ENCODE measurements around the gene RBM4.
A peak's percentile ranks its signal among the peaks of the same experiment; 100 is the strongest.
"Not testable (repeated sequence)": the region's sequence is repeated elsewhere in the genome, so short reads cannot be mapped to it uniquely, and the experiment has no call there.

The RBM4 gene, protein sequence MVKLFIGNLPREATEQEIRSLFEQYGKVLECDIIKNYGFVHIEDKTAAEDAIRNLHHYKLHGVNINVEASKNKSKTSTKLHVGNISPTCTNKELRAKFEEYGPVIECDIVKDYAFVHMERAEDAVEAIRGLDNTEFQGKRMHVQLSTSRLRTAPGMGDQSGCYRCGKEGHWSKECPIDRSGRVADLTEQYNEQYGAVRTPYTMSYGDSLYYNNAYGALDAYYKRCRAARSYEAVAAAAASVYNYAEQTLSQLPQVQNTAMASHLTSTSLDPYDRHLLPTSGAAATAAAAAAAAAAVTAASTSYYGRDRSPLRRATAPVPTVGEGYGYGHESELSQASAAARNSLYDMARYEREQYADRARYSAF

DNA sequence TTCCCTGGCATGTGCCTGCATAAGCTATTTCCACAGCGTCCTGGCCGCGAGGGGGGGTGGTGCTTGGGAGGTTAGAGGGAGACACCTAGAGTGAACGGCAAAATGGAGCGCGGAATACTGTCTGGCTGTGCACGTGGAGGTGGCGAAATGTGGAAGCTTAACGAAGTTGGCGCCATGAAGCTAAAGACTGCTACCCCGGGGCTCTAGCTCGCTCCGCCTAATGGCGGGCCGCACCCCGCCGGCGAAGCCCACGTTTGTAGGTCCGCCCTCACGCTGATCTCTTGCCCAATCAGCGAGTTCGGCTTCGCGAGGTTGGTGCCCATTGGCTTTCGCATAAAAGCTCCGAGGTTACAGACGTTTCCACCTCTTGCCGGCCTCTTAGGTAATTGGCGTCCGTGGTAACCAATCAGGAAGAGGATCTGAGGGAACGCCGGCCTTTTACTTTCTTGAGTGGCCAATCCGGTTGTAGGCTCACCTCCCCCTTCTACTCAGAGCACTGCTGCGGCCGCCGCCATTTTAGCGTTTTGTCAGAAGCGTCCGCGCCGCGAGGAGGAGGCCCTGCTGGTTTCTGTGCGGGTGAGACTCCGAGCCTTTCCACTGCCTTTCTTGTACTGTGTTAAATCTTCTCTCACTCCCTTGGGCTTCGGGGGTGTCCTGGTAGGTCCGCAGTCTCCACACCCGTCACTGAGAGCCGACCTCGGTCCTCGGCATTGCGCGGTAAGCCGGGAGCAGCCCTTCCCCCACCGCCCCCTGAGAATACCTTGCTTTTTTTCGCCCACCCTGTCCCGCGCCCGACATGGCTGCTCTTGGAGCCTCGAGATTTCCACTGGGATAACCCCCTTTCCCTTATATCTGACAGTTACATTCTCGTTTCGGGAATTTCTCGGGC is at the start of gene RBM4:
Gene RBM4, plus strand, starts transcription at position 527 of the 889 bp plus-strand sequence. CDS start 1,009 bp downstream, outside the sequence.
- DNase-seq, result peak; percentile 96

DNA sequence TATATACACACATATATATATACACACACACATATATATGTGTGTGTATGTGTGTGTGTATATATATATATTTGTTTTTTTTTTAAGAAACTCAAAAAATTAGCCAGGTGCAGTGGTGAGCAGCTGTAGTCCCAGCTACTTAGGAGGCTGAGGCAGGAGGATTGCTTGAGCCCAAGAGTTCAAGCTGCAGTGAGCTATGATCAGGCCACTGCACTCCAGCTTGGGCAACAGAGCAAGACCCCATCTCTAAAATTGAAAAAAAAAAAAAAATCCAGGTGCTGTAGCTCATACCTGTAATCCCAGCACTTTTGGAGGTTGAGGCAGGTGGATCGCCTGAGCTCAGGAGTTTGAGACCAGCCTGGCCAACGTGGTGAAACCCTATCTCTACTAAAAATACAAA is 49.2 kb upstream of the RBM4 start:
- not testable (repeated sequence) for DNase-seq

DNA sequence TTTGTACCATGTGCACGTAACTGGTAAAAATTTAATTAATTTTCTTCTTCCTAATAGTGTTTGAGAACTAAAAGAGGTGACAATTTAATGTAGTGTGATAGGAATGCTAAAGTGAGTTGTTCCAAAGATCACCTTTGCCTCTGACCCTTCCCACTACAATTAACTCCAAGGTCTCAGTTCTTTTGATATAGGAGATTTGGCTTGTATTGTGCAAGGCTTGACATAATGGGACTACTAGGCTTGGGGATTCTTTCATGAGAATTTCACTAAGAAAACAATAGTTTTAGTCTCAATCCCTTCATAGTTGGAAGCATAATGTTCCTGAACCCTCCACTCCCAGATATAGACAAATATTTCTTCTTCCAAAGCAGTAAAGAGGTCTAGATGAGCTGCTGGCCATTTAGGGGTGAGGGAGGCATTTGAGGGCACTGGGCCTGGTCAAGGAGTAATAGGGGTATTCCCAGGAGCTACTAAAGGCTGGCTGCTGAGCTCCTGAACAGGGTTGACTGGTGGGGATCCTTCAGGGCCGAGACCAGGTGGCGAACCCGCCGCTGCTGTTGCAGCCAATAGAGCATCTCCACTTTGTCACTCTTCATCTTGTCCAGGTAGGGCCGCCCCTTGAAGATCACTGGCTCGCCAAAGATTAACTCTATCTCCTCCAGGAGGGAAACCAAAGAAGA is 48.4 kb upstream of the RBM4 start:
- no peak for DNase-seq

DNA sequence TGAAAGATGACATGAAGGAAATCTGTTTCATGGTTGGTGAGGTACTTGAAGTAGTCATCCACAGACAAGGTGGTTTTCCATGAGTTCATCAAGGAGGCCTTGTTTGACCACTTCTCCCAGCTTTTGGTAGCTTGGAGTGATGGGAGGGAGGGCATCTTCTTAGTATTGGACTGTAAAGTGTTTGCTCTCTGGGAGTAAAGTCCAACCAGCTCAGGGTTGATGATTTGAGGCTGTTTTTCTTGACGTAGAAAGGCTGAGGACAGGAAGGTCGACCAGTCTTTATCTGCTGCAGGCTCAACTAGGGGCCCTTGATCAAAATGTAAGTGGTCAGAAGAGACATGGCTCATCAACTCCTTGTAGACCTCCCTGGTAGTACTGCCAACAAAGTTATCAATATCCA is 47.3 kb upstream of the RBM4 start:
- no peak for DNase-seq

DNA sequence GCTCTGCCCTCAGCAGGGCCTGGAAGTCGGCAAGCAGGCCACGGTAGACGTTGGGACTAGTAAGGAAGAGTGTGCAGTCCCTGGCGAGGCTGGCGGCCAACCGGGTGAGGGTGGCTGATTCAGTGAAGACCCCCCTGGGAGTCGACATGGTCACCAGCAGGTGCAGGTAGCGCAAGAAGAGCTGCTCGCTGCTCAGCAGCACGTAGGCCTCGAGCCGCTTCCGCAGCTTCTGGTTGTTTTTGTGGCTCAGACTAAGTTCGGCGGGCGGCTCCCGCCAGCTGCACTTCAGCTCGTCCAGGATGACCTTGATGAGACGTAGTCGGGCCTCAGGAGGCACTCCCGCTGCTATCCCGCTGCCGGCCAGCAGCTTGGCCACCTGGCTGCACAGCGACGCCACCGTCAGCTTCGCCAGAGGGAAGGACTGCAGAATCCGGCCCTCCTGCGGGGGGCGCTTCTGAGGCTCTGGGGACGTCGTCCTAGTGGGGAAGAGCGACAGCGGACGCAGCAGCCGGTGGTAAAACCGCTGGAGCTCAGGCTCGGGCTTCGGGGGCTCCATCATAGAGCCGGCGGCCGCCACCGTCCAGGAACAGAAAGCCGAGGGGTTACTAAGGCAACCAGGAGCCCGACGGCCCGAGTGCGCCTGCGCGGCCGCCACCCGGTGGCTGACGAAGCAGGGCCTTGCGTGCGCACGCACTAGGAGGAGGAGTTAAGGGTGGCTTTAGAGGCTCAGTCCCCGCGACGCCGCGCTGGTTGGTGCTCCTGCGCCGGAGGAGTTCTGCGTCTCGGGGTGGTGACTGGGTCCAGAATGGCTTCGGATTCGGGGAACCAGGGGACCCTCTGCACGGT is 45.8 kb upstream of the RBM4 start, which contains the start of the genes CCDC87 and CCS:
Gene CCDC87, minus strand, starts transcription at position 607 of the 846 bp plus-strand sequence. Its CDS starts 48 bp downstream, at position 559.
Gene CCS, plus strand, starts transcription at position 729 of the 846 bp plus-strand sequence. Its CDS starts 77 bp downstream, at position 806.
- DNase-seq, result peak; percentile 97

DNA sequence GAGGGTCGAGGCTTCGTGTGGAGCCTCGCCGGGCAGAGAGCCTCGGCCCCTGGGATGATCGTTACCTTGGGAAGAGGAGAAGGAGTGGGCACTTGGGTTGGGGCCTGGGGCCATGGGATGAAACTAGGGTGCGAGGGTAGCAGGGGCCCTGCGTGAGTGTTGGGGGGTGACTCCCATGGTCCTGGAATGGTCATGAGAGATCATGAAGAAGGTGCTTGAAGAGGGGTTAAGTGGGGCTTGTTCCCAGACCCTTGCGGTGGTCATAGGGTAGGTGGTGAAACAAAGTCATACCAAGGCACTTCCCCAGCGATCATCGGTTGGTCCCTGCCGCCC is 45.2 kb upstream of the RBM4 start:
- DNase-seq, result peak; percentile 43

DNA sequence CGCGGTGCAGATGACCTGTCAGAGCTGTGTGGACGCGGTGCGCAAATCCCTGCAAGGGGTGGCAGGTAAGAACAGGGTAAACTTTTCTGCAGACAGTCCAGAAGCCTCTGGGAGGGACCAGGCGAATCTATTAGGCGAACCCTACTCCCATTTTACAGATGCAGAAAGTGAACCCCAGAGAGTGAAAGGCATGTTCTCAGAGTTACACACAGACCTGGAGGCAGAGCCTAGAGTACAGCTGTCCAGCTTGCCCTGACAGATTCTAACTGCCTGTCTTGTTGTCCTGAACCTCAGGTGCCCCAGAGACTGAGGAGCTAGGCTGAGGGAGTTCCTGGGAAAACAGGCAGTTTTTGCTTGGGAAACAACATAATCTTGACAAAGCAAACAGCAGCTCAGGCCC is 44.9 kb upstream of the RBM4 start:
- DNase-seq, result no peak

DNA sequence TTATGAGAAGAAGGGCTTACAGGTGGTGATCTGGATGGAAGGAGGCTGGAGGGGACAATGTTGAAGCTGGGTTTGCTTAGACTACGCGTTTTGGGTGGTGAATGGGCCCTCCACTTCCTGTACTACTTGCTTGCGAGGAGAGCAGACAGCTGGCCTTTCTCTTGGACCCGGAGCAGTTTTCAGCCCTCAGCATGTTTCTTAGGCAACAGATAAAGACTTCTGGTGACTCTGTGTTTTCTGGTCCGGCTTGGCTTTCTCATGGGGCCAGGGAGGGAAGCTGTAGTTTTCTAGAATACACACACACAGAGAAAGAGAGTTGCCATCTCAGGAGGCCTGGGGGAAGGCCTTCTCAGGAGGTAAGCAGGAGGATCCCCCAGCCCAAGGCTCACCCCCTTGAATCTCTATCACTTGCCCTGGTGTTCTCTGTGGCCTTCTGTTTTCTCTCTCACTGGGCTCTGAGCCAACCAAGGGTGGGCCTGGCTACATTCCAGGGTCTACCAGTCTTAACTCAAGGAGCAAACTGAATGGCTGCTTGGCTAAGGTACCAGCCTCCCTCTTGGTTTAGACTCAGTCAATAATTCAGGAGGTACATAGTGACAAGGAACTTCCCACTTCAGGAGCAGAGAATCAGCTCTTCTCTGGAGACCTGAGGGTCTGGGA is 43.1 kb upstream of the RBM4 start:
- DNase-seq, result no peak

DNA sequence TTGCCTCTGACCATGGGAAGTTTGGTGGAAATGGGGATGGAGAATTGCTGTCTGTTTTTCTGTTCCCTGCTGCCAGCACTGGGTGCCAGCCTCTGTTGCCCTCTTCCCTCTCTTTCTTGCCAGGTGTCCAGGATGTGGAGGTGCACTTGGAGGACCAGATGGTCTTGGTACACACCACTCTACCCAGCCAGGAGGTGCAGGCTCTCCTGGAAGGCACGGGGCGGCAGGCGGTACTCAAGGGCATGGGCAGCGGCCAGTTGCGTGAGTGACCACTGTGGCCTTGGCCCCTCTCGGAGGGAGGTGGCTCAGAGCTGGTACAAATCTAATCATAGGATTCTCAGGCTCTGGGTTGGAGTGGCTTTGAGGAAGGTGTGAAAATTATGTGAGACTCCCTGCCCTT is 39.5 kb upstream of the RBM4 start:
- no peak for DNase-seq

DNA sequence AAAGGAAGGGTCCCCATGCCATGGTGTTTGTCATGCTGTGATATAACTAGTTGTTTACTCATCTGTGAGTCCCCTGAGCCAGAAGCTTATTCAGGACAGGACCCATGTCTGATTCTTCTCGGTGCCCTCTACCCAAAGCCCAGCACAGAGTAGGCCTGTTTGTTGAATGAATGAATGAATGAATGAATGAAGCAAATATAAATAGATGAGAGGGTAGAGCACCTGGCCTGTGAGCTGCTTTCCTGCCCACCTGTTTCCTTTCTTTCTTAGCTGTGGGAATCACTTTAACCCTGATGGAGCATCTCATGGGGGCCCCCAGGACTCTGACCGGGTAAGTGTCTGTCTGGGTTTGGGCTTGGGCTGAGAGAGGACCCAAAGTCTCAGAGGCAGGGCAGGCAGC is 38.3 kb upstream of the RBM4 start:
- no peak for DNase-seq

DNA sequence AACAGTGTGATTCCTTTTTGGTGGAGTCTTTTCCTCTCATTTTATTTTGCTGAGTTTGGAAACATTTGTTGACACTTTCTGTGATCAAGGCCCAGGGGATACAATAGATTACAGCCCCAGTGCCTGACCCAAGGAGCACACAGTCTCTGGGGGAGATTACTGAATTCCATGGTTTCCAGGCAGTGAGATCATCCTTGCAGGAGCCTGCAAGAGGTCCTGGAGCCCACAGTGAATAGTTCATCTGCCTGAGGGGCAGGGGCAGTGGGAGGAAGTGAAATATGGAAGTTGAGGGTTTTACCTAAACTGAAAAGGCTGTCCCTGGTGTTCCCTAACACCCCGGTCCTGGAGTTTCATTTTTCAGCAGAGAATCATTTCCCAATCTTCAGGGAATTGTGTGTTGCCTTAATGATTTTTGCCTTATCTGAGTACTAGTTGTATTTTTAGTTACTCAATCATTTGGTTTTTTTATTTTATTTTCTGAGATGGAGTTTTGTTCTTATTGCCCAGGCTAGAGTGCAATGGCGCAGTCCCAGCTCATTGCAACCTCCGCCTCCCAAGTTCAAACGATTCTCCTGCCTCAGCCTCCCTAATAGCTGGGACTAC is 37.8 kb upstream of the RBM4 start:
- no peak for DNase-seq

DNA sequence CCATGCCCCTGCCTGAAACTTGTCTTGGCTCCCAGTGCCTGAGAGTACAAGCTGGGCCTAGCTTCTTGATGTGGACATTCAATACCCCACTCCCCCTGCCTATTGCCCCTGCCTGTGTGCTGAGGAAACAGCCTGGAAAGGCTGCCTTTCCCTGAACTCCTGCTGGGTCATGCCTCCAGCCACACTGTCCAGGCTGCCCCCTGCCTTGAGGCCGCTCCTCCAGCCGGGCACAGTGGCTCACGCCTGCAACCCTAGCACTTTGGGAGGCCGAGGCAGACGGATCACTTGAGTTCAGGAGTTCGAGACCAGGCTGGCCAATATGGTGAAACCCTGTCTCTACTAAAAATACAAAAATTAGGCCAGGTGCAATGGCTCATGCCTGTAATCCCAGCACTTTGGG is 35.4 kb upstream of the RBM4 start:
- DNase-seq, result no peak

DNA sequence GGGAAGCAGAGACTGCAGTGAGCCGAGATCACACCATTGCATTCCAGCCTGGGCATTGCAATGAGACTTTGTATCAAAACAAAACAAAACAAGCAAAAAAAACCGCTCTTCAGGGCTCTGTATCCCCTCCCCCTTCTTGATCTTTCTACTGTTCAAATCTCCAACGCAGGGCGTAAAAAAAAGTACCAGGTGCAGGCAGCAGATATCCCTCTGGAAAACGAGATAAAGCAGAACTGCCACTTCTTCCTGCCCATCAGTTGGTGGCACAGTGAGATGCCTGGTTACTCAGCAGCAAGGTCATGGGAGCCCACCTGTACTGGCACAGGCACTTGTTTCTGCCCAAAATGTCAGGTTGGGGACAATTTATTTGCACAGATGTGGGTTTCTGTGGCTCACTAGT is 34.3 kb upstream of the RBM4 start:
- DNase-seq, result no peak

DNA sequence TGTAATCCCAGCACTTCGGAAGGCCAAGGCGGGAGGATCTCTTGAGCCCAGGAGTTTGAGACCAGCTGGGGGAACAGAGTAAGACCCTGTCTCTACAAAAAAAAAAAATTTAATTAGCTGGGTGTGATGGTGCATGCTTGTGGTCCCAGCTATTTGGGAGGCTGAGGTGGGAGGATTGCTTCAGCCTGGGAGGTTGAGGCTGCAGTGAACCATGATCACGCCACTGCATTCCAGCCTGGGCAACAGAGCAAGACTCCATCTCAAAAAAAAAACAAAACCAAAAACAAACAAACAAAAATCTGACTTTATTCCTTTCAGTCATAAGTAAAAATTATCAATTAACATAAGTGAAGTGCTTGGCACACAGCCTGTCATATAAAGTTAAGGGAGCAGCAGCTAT is 31.9 kb upstream of the RBM4 start:
- DNase-seq, result not testable (repeated sequence)

DNA sequence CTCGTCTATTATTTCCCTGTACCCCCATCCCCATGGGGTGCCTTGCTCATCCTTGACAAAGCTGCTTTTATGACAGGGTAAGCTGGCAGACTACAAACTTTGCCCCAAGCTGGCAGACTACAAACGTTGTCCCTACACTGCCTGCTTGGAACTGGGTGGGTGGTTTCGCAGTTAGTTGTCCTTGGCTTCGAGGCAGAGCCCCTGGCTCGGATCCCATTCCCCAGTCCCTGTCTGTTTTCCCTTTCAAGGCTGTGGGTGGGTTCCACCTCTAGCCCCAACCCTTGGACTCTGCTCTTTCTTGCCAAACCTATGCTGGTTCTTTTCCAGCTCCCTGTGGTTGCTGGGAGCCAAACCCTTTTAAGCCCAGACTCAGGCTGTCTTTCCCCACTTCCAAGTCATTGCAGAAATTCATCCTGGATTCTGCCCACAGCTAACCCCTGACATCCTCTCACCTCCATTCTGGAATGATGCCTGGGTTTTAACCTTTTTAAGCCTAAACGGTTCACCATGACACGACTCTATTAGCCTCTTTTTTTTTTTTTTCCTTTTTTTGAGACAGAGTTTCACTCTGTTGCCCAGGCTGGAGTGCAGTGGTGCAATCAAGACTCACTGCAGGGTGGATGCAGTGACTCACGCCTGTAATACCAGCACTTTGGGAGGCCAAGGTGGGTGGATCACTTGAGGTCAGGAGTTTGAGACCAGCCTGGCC is 31.2 kb upstream of the RBM4 start:
- DNase-seq, result no peak

DNA sequence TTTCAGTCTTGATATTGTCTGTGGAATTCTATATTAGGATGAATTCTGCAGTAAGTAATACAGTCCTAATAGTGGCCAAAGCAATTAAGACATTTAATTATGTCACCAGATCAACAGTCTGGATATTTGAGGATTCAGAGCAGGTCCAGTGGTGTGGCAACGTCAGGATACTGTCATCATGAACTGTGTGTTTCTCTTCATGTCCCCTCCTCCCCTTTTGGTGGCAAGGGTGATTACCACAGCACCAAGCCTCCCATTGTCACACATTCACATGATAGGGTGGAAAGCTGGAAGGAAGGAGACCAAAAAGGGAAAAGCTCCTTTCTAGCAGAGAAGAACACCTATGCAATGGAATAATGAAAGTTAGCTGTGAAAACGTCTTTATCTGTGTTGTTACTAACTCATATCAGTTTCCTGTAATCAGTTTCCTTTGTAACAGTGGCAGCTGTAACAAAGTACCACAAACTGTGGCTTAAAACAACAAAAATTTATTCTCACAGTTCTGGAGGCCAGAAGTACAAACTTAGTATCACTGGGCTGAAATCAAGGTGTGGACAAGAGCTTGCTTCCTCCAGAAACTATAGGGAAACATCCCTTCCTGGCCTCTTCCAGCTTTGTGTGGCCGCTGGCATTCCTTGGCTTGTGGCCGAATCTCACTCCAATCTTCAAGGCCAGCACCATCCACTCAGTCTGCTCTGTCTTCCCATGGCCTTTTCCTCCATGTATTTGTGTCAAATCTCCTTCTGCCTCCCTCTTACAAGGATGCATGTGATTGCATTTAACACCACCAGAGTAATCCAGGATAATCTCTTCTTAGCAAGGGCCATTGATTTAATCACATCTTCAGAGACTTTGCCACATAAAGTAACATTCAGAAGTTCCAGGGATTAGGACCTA is 28.5 kb upstream of the RBM4 start:
- no peak for DNase-seq

DNA sequence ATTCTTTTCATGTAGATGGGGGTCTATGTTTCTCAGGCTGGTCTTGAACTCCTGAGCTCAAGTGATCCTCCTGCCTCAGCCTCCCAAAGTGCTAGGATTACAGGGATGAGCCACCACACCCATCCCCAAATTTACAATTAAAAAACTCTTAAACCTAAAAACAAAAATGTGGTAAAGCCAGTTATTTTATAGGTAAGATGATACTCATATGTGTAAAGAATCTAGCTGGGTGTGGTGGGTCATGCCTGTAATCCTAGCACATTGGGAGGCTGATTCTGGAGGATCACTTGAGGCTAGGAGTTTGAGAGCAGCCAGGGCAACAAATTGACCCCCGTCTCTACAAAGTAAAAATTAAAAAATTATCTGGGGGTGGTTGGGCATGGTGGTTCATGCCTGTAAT is 26.0 kb upstream of the RBM4 start:
- DNase-seq, result no peak

DNA sequence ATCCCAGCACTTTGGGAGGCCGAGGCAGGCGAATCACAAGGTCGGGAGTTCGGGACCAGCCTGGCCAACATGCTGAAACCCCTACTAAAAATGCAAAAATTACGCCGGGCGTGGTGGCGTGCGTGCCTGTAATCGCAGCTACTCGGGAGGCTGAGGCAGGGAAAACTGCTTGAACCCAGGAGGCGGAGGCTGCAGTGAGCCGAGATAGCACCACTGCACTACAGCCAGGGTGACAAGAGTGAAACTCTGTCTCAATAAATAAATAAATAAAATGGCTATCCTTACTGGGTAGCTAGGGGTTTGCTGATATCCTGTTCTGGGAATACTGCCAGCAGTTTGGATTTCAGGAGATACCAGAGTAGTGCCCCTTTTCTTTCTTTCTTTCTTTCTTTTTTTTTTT is 24.4 kb upstream of the RBM4 start:
- DNase-seq, result no peak

DNA sequence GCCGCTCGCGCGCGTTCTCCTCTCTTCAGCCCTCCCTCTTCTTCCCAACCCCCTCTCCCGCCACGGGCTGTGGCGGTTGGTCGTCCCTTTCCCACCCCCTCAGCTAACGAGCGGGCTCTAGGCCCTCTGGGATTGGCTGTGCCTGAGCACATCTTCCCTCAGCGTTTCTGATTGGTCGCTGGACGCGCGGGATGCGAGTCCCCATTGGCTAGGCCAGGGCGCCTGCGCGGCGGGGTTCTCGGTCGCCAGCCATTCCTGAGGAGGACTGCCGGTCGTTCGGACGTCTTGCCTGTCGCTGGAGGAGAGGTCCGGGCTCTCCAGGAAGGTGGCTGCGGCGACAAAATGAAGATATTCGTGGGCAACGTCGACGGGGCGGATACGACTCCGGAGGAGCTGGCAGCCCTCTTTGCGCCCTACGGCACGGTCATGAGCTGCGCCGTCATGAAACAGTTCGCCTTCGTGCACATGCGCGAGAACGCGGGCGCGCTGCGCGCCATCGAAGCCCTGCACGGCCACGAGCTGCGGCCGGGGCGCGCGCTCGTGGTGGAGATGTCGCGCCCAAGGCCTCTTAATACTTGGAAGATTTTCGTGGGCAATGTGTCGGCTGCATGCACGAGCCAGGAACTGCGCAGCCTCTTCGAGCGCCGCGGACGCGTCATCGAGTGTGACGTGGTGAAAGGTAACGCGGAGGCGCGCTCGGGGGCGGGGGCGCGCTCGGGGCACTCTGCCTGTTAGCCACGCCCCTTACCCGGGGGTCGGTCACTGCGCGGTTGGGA is 21.9 kb upstream of the RBM4 start, which contains the start of gene RBM14:
Gene RBM14, plus strand, starts transcription at position 252 of the 776 bp plus-strand sequence. Its CDS starts 91 bp downstream, at position 343.
- DNase-seq, result peak; percentile 99
